Measurements from ENCODE around the gene TSPAN19. TPM values are rescaled to one million over a fixed set of nuclear protein-coding genes. Genes with fewer than 3 reads are reported as not detected.

TSPAN19 gene
- total RNA-seq, 4 donors from 2014 or later, result not detected

DNA sequence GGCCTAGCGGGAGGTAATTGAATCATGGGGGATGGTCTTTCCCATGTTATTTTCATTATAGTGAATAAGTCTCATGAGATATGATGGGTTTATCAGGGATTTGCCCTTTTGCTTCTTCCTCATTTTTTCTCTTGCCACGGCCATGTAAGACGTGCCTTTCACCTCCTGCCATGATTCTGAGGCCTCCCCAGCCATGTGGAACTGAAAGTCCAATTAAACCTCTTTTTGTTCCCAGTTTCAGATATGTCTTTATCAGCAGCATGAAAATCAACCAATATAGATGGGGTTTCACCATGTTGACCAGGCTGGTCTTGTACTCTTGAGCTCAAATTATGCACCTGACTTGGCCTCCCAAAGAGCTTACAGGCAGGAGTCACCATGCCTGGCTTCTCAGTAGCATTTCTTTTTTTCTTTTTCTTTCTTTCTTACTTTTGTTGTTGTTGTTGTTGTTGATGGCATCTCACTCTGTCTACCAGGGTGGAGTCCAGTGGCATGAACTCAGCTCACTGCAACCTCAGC lies 33.2 kb downstream of the TSPAN19 start:
- H3K9me3 ChIP-seq, result no peaks in the 10 kb centered on the region
- ATAC-seq (no peak), DNase-seq (no peak)
- no peaks in the 10 kb centered on the region for H3K36me3 ChIP-seq
- no peaks in the 10 kb centered on the region for H3K27me3 ChIP-seq
- intact Hi-C loops (cut with DNase I; ENCODE audit: low total_unique reads) (no loop called here), in situ Hi-C loops (cut with MboI; ENCODE audit: low sequenced_read_pairs in 4 of 4) (no loop called here)
- no peak overlapping the region for H3K4me3 ChIP-seq
- H3K27ac ChIP-seq, result no peak overlapping the region
- H3K4me1 ChIP-seq, result no peaks in the 10 kb centered on the region
- TF ChIP-seq, protein P1, sequence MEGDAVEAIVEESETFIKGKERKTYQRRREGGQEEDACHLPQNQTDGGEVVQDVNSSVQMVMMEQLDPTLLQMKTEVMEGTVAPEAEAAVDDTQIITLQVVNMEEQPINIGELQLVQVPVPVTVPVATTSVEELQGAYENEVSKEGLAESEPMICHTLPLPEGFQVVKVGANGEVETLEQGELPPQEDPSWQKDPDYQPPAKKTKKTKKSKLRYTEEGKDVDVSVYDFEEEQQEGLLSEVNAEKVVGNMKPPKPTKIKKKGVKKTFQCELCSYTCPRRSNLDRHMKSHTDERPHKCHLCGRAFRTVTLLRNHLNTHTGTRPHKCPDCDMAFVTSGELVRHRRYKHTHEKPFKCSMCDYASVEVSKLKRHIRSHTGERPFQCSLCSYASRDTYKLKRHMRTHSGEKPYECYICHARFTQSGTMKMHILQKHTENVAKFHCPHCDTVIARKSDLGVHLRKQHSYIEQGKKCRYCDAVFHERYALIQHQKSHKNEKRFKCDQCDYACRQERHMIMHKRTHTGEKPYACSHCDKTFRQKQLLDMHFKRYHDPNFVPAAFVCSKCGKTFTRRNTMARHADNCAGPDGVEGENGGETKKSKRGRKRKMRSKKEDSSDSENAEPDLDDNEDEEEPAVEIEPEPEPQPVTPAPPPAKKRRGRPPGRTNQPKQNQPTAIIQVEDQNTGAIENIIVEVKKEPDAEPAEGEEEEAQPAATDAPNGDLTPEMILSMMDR (IDR thresholded peaks at IDR 0.05 in 4 of 5, conservative IDR thresholded peaks at IDR 0.05 in 1 of 5), result no peak
- TF ChIP-seq POLR2A (IDR thresholded peaks at IDR 0.05), result no peak

DNA sequence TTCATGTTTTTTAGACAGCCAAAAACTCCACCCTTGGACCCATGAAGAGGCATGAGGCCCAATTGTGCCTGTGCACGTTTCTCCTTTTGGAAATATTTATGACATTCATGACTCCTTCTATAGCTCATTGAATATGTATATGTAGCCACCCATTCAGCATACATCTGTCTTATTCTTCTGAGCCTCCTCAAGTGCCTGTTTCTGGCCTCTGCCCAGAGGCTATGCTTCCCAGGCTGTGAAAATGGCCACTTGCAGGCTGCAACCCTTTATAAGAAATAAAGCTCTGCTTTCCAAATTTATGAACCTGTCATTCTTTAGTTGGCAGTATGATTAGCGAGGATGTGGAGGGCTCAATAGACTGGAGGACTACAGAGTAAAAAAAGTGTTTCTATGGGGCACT lies 35.3 kb downstream of the TSPAN19 start:
- DNase-seq (no peak), ATAC-seq (no peak)
- intact Hi-C loops (cut with DNase I; ENCODE audit: low total_unique reads), result no loop called here
- no peaks in the 10 kb centered on the region for H3K36me3 ChIP-seq
- H3K27me3 ChIP-seq, result no peaks in the 10 kb centered on the region
- H3K27ac ChIP-seq, result no peak overlapping the region
- no peaks in the 10 kb centered on the region for H3K4me1 ChIP-seq
- in situ Hi-C loops (cut with MboI; ENCODE audit: low sequenced_read_pairs in 4 of 4), result no loop called here
- TF ChIP-seq, protein P1 (IDR thresholded peaks at IDR 0.05 in 4 of 5, conservative IDR thresholded peaks at IDR 0.05 in 1 of 5), result no peak
- TF ChIP-seq POLR2A (IDR thresholded peaks at IDR 0.05), result no peak
- H3K4me3 ChIP-seq, result no peak overlapping the region
- no peaks in the 10 kb centered on the region for H3K9me3 ChIP-seq

DNA sequence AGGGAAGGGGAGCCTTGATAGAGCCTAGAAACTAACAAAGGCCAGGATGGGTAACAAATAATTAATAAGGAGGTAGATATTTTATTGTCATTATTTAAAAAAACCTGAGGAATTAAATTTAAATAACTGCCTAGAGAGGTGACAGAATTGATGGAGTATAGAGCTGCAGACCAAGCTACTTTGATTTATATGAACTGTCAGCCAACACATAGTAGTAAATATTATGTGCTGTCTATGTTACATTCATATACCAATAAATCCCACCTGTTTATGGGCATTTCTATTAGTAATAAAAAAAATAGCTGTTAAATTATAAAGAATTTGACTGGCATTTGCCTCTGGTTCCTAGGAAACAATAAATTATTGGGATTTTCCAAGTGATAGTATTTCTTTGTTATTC lies 37.7 kb downstream of the TSPAN19 start:
- ATAC-seq (no peak), DNase-seq (no peak)
- H3K27ac ChIP-seq, result no peak overlapping the region
- no peak for TF ChIP-seq POLR2A (IDR thresholded peaks at IDR 0.05)
- TF ChIP-seq, protein P1 (IDR thresholded peaks at IDR 0.05 in 4 of 5, conservative IDR thresholded peaks at IDR 0.05 in 1 of 5), result no peak
- no peaks in the 10 kb centered on the region for H3K36me3 ChIP-seq
- no peaks in the 10 kb centered on the region for H3K27me3 ChIP-seq
- no peaks in the 10 kb centered on the region for H3K4me1 ChIP-seq
- H3K4me3 ChIP-seq, result no peak overlapping the region
- no peaks in the 10 kb centered on the region for H3K9me3 ChIP-seq
- intact Hi-C loops (cut with DNase I; ENCODE audit: low total_unique reads), result no loop called here
- in situ Hi-C loops (cut with MboI; ENCODE audit: low sequenced_read_pairs in 4 of 4), result no loop called here

DNA sequence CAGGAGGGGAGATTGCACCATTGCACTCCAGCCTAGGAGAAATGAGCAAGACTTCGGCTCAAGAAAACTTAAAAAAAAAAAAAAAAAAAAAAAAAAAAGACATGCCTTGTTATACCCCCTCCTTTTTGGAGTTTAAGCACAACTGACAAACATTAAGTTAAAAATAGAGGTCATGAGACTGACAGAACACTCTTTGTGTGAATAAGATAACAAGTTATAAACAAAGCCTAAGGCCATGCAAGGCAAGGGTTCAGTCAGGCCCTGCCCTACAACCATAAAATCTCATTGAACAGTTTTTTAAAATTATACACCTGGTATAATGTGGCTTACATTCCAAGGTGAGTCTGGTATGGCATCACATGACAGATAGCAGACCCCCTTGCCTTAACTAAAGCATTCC lies 39.3 kb downstream of the TSPAN19 start:
- in situ Hi-C loops (cut with MboI; ENCODE audit: low sequenced_read_pairs in 4 of 4) (no loop called here), intact Hi-C loops (cut with DNase I; ENCODE audit: low total_unique reads) (no loop called here)
- H3K27ac ChIP-seq, result no peak overlapping the region
- DNase-seq (no peak), ATAC-seq (no peak)
- no peaks in the 10 kb centered on the region for H3K9me3 ChIP-seq
- TF ChIP-seq, protein P1 (IDR thresholded peaks at IDR 0.05 in 4 of 5, conservative IDR thresholded peaks at IDR 0.05 in 1 of 5), result no peak
- TF ChIP-seq POLR2A (IDR thresholded peaks at IDR 0.05), result no peak
- no peaks in the 10 kb centered on the region for H3K27me3 ChIP-seq
- H3K4me3 ChIP-seq, result no peak overlapping the region
- no peaks in the 10 kb centered on the region for H3K4me1 ChIP-seq
- no peaks in the 10 kb centered on the region for H3K36me3 ChIP-seq

DNA sequence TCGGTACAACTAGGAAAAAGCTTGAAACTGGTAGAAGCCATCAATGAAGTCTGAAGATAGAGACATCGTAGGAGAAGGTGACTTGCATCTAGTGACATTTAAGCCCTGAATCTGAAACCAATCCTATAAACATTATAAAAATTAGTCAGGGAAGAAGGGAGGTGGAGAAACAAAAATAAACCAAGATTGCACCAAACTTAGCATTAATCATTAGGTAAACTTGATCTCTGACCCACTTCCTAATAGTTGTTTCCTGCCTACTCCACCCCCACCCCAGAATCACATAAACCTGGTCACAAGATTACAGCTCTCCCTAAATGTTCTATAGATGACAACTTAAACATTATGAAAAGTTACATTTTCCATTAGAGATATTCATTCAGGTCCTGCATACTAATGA lies 40.4 kb downstream of the TSPAN19 start:
- DNase-seq (no peak), ATAC-seq (no peak)
- no peaks in the 10 kb centered on the region for H3K27me3 ChIP-seq
- in situ Hi-C loops (cut with MboI; ENCODE audit: low sequenced_read_pairs in 4 of 4), result no loop called here
- no peak overlapping the region for H3K4me3 ChIP-seq
- H3K27ac ChIP-seq, result no peak overlapping the region
- no peaks in the 10 kb centered on the region for H3K36me3 ChIP-seq
- no peaks in the 10 kb centered on the region for H3K9me3 ChIP-seq
- intact Hi-C loops (cut with DNase I; ENCODE audit: low total_unique reads), result no loop called here
- TF ChIP-seq, protein P1 (IDR thresholded peaks at IDR 0.05 in 4 of 5, conservative IDR thresholded peaks at IDR 0.05 in 1 of 5), result no peak
- TF ChIP-seq POLR2A (IDR thresholded peaks at IDR 0.05), result no peak
- no peaks in the 10 kb centered on the region for H3K4me1 ChIP-seq
